Glutamatergic neuron (in vitro differentiated cells): ENCODE results near the gene ATP9B. TPM values are rescaled to one million over a fixed set of nuclear protein-coding genes. Genes with fewer than 3 reads are reported as not detected.

Experiments
- DNase-seq: peaks from one replicate; pipeline ENCODE4 v3.0.0; 2022
- H3K27ac Mint-ChIP-seq: one replicate; pipeline ENCODE4 v1.8.0; 2020; ENCODE audit warnings: mild to moderate bottlenecking, mixed read lengths, inconsistent platforms; ENCODE audit not compliant: unreplicated experiment
- H3K27me3 Mint-ChIP-seq: one replicate; pipeline ENCODE4 v1.8.0; 2020; ENCODE audit warnings: mild to moderate bottlenecking, moderate library complexity, mixed read lengths, inconsistent platforms; ENCODE audit not compliant: unreplicated experiment
- H3K36me3 Mint-ChIP-seq: one replicate; pipeline ENCODE4 v1.8.0; 2020; ENCODE audit warnings: mild to moderate bottlenecking, mixed read lengths, inconsistent platforms; ENCODE audit not compliant: unreplicated experiment
- H3K4me1 Mint-ChIP-seq: one replicate; pipeline ENCODE4 v1.8.0; 2020; ENCODE audit warnings: mild to moderate bottlenecking, low read depth, mixed read lengths, inconsistent platforms; ENCODE audit not compliant: unreplicated experiment
- H3K4me3 Mint-ChIP-seq: one replicate; pipeline ENCODE4 v1.8.0; 2020; ENCODE audit warnings: mild to moderate bottlenecking, mixed read lengths, inconsistent platforms; ENCODE audit not compliant: unreplicated experiment
- H3K9me3 Mint-ChIP-seq: one replicate; pipeline ENCODE4 v1.8.0; 2020; ENCODE audit warnings: mild to moderate bottlenecking, moderate library complexity, mixed read lengths, inconsistent platforms; ENCODE audit not compliant: unreplicated experiment
- total RNA-seq: library from RNA; stranded (reverse); fragmentation: NEBNext Ultra II Directional; extraction: Animal tissue kit (Norgen Biotek cat#: 25700); gene quantifications from one replicate; pipeline ENCODE4 v1.2.1, GENCODE V29; 2021; ENCODE audit not compliant: unreplicated experiment
- TF ChIP-seq, protein P1 (sequence below): fragments of 200-600 bp; sonication (generic); IDR thresholded peaks from one replicate; pipeline ENCODE4 v1.5.0; 2021; ENCODE audit not compliant: partially characterized antibody, unreplicated experiment

ATP9B gene
- total RNA-seq, 1 donor from 2014 or later, result 62.6 TPM

- peak; percentile 87 for DNase-seq
- no peak within 1 kb of the TSS for H3K27ac Mint-ChIP-seq
These were observed 326.7 kb downstream of the ATP9B start, which contains the start of gene NFATC1 for GRCh38 chr18:79395761-79396404. Gene NFATC1 (plus strand): TSS chr18:79395930. CDS start chr18:79396225, 295 bp downstream.

GRCh38 chr18:79396431-79397246 is 327.4 kb downstream of the ATP9B start:
- Mint-ChIP-seq H3K36me3 (no peaks in the 10 kb centered on the region), H3K27ac (no peak overlapping the region), H3K9me3 (peaks cover 10% of the 10 kb centered on the region), H3K27me3 (peaks cover 10% of the 10 kb centered on the region), H3K4me3 (no peak overlapping the region), H3K4me1 (peaks cover 2% of the 10 kb centered on the region)
- peak; percentile 68 for DNase-seq
- TF ChIP-seq, protein P1, sequence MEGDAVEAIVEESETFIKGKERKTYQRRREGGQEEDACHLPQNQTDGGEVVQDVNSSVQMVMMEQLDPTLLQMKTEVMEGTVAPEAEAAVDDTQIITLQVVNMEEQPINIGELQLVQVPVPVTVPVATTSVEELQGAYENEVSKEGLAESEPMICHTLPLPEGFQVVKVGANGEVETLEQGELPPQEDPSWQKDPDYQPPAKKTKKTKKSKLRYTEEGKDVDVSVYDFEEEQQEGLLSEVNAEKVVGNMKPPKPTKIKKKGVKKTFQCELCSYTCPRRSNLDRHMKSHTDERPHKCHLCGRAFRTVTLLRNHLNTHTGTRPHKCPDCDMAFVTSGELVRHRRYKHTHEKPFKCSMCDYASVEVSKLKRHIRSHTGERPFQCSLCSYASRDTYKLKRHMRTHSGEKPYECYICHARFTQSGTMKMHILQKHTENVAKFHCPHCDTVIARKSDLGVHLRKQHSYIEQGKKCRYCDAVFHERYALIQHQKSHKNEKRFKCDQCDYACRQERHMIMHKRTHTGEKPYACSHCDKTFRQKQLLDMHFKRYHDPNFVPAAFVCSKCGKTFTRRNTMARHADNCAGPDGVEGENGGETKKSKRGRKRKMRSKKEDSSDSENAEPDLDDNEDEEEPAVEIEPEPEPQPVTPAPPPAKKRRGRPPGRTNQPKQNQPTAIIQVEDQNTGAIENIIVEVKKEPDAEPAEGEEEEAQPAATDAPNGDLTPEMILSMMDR, result no peak

More at GRCh38 chr18:79395761-79396404, 326.7 kb downstream of the ATP9B start, which contains the start of gene NFATC1:
- H3K9me3 Mint-ChIP-seq, result peaks cover 13% of the 10 kb centered on the region
- peak within 1 kb of the TSS; percentile 80 for H3K4me3 Mint-ChIP-seq
- TF ChIP-seq, protein P1, result no peak
- peaks cover 2% of the 10 kb centered on the region for H3K4me1 Mint-ChIP-seq
- H3K36me3 Mint-ChIP-seq, result peaks cover 2% of the 10 kb centered on the region
- H3K27me3 Mint-ChIP-seq, result peaks cover 13% of the 10 kb centered on the region

DNA sequence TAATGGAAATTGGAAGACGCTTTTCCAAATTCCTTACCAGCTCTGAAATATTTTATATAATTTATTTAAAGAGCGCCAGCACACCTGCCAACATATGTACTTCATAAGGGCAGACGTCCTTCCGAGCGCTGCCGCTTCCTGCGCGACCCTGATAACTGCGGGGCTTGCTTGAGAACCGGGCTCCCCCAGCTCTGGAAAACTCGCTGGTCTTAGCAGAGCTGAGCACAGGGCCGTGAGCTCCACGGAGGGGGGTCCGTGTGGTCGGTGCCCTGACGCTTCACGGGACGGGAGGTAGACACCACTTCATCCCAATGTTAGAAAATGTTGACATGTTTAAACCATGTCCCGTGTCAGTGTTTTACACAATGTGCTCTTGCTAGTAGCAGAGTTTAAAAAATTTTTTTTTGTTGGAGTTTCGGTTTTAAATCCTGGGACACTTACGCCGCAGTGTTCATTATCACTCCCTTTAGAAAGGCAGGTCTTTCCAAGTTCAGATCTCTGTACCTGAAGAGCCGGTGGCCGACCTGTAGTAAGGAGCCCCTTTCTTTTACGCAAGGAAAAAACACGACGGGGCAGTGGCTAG is 328.1 kb downstream of the ATP9B start:
- Mint-ChIP-seq H3K27me3 (peaks cover 7% of the 10 kb centered on the region), H3K36me3 (no peaks in the 10 kb centered on the region), H3K4me3 (no peak overlapping the region), H3K27ac (no peak overlapping the region), H3K4me1 (peaks cover 4% of the 10 kb centered on the region), H3K9me3 (peaks cover 7% of the 10 kb centered on the region)
- peak; percentile 3 for DNase-seq
- TF ChIP-seq, protein P1, result no peak

GRCh38 chr18:79397830-79398761 is 328.9 kb downstream of the ATP9B start:
- peaks cover 10% of the 10 kb centered on the region for H3K4me1 Mint-ChIP-seq

More at GRCh38 chr18:79397830-79398761, 328.9 kb downstream of the ATP9B start:
- Mint-ChIP-seq H3K4me3 (no peak overlapping the region), H3K27ac (no peak overlapping the region), H3K27me3 (peaks cover 2% of the 10 kb centered on the region), H3K36me3 (no peaks in the 10 kb centered on the region), H3K9me3 (peaks cover 7% of the 10 kb centered on the region)
- DNase-seq, result peak; percentile 35
- TF ChIP-seq, protein P1, result no peak
